HepG2 (cell line): Measurements from ENCODE around the gene ZNF213. TPM values are rescaled to one million over a fixed set of nuclear protein-coding genes. Genes with fewer than 3 reads are reported as not detected.

Source experiments
- E2F1 ChIP-seq: sonication (generic); formaldehyde crosslinking; IDR thresholded peaks from 2 replicates; pipeline ENCODE4 v1.5.0; 2020; ENCODE audit warnings: missing genetic modification reagents
- ELF3 ChIP-seq: IDR thresholded peaks from 2 replicates; pipeline ENCODE4 v1.6.1; 2016; ENCODE audit warnings: missing genetic modification reagents, missing compliant biosample characterization
- GATA4 ChIP-seq: sonication (generic); IDR thresholded peaks from 2 replicates; pipeline ENCODE4 v1.6.1; 2016; ENCODE audit warnings: antibody characterized with exemption, low read depth, borderline replicate concordance
- KDM5B ChIP-seq: sonication (generic); formaldehyde crosslinking; IDR thresholded peaks from 2 replicates; pipeline ENCODE4 v1.4.0; 2020; ENCODE audit warnings: missing genetic modification reagents, mild to moderate bottlenecking, borderline replicate concordance
- MBD4 ChIP-seq: IDR thresholded peaks from 2 replicates; pipeline ENCODE4 v1.6.1; 2012; ENCODE audit warnings: low read length, inconsistent platforms, borderline replicate concordance
- MLLT10 ChIP-seq: sonication (generic); formaldehyde crosslinking; IDR thresholded peaks from 2 replicates; pipeline ENCODE4 v1.4.0; 2020; ENCODE audit warnings: missing genetic modification reagents
- PLRG1 ChIP-seq: fragments of 450-650 bp; conservative IDR thresholded peaks from 2 replicates; pipeline ENCODE4 v1.6.1; 2016
- SP4 ChIP-seq: sonication (generic); formaldehyde crosslinking; IDR thresholded peaks from 2 replicates; pipeline ENCODE4 v1.8.1; 2023; ENCODE audit warnings: mild to moderate bottlenecking, missing genetic modification reagents
- XBP1 ChIP-seq: sonication (generic); formaldehyde crosslinking; IDR thresholded peaks from 2 replicates; pipeline ENCODE4 v1.5.0; 2020; ENCODE audit warnings: missing genetic modification reagents
- ZNF350 ChIP-seq: sonication (generic); formaldehyde crosslinking; IDR thresholded peaks from 2 replicates; pipeline ENCODE4 v1.4.0; 2020; ENCODE audit warnings: mild to moderate bottlenecking, low read depth, missing genetic modification reagents, borderline replicate concordance
- ZNF549 ChIP-seq: sonication (generic); formaldehyde crosslinking; IDR thresholded peaks from 2 replicates; pipeline ENCODE4 v1.5.0; 2020; ENCODE audit warnings: missing genetic modification reagents
- ZNF670 ChIP-seq: sonication (generic); formaldehyde crosslinking; IDR thresholded peaks from 2 replicates; pipeline ENCODE4 v1.8.0; 2022; ENCODE audit warnings: mild to moderate bottlenecking, missing genetic modification reagents, borderline replicate concordance
- ZNF672 ChIP-seq: sonication (generic); formaldehyde crosslinking; IDR thresholded peaks from 2 replicates; pipeline ENCODE4 v1.8.1; 2022; ENCODE audit warnings: missing genetic modification reagents
- ZNF7 ChIP-seq: IDR thresholded peaks from 2 replicates; pipeline ENCODE4 v1.6.1; 2016; ENCODE audit warnings: missing biosample characterization, missing genetic modification reagents
- polyA plus RNA-seq, 8 experiments: library from polyadenylated mRNA; depleted of rRNA in 3 of 8; stranded (reverse) in 7 of 8; unstranded in 1 of 8; fragments of >200 nt; fragmentation: Illumina TruSeq in 4 of 8; extraction: Trizol in 4 of 8; gene quantifications; 2 replicates each; pipeline versions ENCODE4 v1.2.1 to v1.2.3, GENCODE V29; 2011 to 2016; ENCODE audit warnings: low read depth in 4 of 8, missing spikeins in 1 of 8, mixed read lengths in 1 of 8; ENCODE audit not compliant: insufficient read depth in 1 of 8
- total RNA-seq, 5 experiments: library from RNA; depleted of rRNA; stranded (reverse); fragments of >200 nt; fragmentation: Illumina TruSeq; extraction: Trizol; gene quantifications; 2 replicates each; pipeline ENCODE4 v1.2.3, GENCODE V29; 2016; ENCODE audit warnings: low read depth in 1 of 5
- TF ChIP-seq, protein P1 (sequence below): sonication (generic); formaldehyde crosslinking; IDR thresholded peaks from 2 replicates; pipeline ENCODE4 v1.5.0; 2020; ENCODE audit warnings: mild to moderate bottlenecking, low read depth, missing genetic modification reagents, borderline replicate concordance
- TF ChIP-seq, protein P2 (sequence below): sonication (generic); formaldehyde crosslinking; IDR thresholded peaks from 2 replicates; pipeline ENCODE4 v1.8.1; 2023; ENCODE audit warnings: mild to moderate bottlenecking, missing genetic modification reagents
- TF ChIP-seq, protein P3 (sequence below): fragments of 450-650 bp; IDR thresholded peaks from 2 replicates; pipeline ENCODE4 v1.6.1; 2017
- TF ChIP-seq, protein P4 (sequence below): IDR thresholded peaks from 2 replicates; pipeline ENCODE4 v1.6.1; 2016; ENCODE audit warnings: missing genetic modification reagents, missing compliant biosample characterization
- TF ChIP-seq, protein P5 (sequence below): sonication (generic); formaldehyde crosslinking; IDR thresholded peaks from 2 replicates; pipeline ENCODE4 v1.9.0; 2021; ENCODE audit warnings: mild to moderate bottlenecking, missing genetic modification reagents

The ZNF213 gene
- total and polyA plus RNA-seq, 2 of the 13 experiments (the other 11 are each of a cell fraction or from before 2014, with no cell fraction given) = 0.59 to 0.97 TPM

DNA sequence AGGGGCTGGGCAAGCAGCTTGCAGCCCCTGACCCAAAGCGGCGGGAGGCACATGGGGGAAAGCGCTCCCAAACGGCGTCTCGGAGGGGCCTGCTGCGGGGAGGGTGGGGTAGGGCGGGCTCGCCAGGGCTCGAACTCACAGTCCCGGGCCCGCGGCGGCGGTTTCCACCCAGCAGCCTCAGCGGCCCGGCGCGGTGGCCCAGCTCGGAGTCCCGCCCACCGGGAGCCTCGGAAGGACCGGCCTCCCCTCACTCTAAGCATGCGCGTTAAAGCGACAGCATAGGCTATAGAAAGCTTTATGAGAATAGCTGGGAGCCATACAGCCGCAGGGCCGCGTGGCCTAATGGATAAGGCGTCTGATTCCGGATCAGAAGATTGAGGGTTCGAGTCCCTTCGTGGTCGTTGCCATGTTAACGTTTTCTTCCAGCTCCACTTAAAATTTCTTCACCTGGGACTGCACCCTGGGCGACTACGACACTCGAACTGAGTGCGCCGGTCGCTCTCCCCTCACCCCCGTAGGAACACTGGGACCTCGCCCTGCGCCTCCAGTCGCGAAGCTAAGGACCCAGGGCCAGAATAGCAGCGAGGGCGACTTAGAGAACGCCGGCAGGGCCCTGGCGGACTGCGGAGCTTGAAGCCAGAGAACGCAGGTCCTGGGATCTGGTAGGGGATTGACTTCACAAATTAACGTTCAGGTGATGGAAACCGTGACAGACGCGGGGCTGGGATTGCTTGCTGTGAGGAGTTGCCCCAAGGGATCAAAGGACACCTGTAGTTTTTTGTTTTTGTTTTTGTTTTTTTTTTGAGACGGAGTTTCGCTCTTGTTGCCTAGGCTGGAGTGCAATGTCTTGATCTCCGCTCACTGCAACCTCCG, 15.8 kb downstream of the ZNF213 start (continued):
- peak; percentile 54; the same call in 1 of the 2 replicates for TF ChIP-seq E2F1
- TF ChIP-seq MBD4 = no peak
- TF ChIP-seq KDM5B (CRISPR knock-in tag) = no peak
- peak; percentile 84; the same call in 1 of the 2 replicates for TF ChIP-seq ZNF350 (CRISPR knock-in tag)
- no peak for TF ChIP-seq ZNF549 (CRISPR knock-in tag)
- no peak for TF ChIP-seq PLRG1
- TF ChIP-seq ZNF7 = no peak
- no peak for TF ChIP-seq XBP1 (CRISPR knock-in tag)
- peak; percentile 49; the same call in 1 of the 2 replicates for TF ChIP-seq ELF3 (CRISPR knock-in tag)
- peak; percentile 93 for TF ChIP-seq ZNF670
- TF ChIP-seq, protein P1, sequence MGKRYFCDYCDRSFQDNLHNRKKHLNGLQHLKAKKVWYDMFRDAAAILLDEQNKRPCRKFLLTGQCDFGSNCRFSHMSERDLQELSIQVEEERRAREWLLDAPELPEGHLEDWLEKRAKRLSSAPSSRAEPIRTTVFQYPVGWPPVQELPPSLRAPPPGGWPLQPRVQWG = no peak
- peak; percentile 64; the same call in 1 of the 2 replicates for TF ChIP-seq SP4 (CRISPR knock-in tag)
- TF ChIP-seq, protein P2, sequence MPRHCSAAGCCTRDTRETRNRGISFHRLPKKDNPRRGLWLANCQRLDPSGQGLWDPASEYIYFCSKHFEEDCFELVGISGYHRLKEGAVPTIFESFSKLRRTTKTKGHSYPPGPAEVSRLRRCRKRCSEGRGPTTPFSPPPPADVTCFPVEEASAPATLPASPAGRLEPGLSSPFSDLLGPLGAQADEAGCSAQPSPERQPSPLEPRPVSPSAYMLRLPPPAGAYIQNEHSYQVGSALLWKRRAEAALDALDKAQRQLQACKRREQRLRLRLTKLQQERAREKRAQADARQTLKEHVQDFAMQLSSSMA = 0 out of 2 replicates have a peak, but pooled peaks have one; percentile 56
- no peak for TF ChIP-seq MLLT10 (CRISPR knock-in tag)
- peak; percentile 65; the same call in 1 of the 2 replicates for TF ChIP-seq ZNF672
- TF ChIP-seq, protein P3, sequence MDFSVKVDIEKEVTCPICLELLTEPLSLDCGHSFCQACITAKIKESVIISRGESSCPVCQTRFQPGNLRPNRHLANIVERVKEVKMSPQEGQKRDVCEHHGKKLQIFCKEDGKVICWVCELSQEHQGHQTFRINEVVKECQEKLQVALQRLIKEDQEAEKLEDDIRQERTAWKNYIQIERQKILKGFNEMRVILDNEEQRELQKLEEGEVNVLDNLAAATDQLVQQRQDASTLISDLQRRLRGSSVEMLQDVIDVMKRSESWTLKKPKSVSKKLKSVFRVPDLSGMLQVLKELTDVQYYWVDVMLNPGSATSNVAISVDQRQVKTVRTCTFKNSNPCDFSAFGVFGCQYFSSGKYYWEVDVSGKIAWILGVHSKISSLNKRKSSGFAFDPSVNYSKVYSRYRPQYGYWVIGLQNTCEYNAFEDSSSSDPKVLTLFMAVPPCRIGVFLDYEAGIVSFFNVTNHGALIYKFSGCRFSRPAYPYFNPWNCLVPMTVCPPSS = no peak
- TF ChIP-seq, protein P4, sequence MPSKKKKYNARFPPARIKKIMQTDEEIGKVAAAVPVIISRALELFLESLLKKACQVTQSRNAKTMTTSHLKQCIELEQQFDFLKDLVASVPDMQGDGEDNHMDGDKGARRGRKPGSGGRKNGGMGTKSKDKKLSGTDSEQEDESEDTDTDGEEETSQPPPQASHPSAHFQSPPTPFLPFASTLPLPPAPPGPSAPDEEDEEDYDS (CRISPR knock-in tag) = peak; percentile 69
- TF ChIP-seq GATA4 = no peak
- TF ChIP-seq, protein P5, sequence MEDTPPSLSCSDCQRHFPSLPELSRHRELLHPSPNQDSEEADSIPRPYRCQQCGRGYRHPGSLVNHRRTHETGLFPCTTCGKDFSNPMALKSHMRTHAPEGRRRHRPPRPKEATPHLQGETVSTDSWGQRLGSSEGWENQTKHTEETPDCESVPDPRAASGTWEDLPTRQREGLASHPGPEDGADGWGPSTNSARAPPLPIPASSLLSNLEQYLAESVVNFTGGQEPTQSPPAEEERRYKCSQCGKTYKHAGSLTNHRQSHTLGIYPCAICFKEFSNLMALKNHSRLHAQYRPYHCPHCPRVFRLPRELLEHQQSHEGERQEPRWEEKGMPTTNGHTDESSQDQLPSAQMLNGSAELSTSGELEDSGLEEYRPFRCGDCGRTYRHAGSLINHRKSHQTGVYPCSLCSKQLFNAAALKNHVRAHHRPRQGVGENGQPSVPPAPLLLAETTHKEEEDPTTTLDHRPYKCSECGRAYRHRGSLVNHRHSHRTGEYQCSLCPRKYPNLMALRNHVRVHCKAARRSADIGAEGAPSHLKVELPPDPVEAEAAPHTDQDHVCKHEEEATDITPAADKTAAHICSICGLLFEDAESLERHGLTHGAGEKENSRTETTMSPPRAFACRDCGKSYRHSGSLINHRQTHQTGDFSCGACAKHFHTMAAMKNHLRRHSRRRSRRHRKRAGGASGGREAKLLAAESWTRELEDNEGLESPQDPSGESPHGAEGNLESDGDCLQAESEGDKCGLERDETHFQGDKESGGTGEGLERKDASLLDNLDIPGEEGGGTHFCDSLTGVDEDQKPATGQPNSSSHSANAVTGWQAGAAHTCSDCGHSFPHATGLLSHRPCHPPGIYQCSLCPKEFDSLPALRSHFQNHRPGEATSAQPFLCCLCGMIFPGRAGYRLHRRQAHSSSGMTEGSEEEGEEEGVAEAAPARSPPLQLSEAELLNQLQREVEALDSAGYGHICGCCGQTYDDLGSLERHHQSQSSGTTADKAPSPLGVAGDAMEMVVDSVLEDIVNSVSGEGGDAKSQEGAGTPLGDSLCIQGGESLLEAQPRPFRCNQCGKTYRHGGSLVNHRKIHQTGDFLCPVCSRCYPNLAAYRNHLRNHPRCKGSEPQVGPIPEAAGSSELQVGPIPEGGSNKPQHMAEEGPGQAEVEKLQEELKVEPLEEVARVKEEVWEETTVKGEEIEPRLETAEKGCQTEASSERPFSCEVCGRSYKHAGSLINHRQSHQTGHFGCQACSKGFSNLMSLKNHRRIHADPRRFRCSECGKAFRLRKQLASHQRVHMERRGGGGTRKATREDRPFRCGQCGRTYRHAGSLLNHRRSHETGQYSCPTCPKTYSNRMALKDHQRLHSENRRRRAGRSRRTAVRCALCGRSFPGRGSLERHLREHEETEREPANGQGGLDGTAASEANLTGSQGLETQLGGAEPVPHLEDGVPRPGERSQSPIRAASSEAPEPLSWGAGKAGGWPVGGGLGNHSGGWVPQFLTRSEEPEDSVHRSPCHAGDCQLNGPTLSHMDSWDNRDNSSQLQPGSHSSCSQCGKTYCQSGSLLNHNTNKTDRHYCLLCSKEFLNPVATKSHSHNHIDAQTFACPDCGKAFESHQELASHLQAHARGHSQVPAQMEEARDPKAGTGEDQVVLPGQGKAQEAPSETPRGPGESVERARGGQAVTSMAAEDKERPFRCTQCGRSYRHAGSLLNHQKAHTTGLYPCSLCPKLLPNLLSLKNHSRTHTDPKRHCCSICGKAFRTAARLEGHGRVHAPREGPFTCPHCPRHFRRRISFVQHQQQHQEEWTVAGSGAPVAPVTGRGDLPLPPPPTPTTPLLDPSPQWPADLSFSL (CRISPR knock-in tag) = no peak
